ENCODE data around the gene BTF3L4.

BTF3L4 gene

GRCh38 chr1:52032124-52032784 is 23.8 kb upstream of the BTF3L4 start:
- TF ChIP-seq CTCF (IDR thresholded peaks at IDR 0.05; ENCODE audit: insufficient read depth, missing control alignments), result no peak
- FAIRE-seq (no peak), DNase-seq (ENCODE audit: insufficient read length, low spot score) (no peak)

- no peak for TF ChIP-seq CTCF (IDR thresholded peaks at IDR 0.05; ENCODE audit: insufficient read depth, missing control alignments)
- no peak for DNase-seq (ENCODE audit: insufficient read length, low spot score)
- FAIRE-seq, result no peak
Observed at GRCh38 chr1:52032785-52033131, 23.3 kb upstream of the BTF3L4 start.

- FAIRE-seq, result no peak
- peak; percentile 77 for DNase-seq (ENCODE audit: insufficient read length, low spot score)
- TF ChIP-seq CTCF (IDR thresholded peaks at IDR 0.05; ENCODE audit: insufficient read depth, missing control alignments), result no peak
Observed at GRCh38 chr1:52033190-52034049, 22.7 kb upstream of the BTF3L4 start, which contains the start of gene KTI12. Gene KTI12 (minus strand): TSS chr1:52033810. CDS start chr1:52033761, 49 bp downstream.

GRCh38 chr1:52034050-52034384 is 22.1 kb upstream of the BTF3L4 start:
- FAIRE-seq (no peak), DNase-seq (ENCODE audit: insufficient read length, low spot score) (no peak)
- no peak for TF ChIP-seq CTCF (IDR thresholded peaks at IDR 0.05; ENCODE audit: insufficient read depth, missing control alignments)

- DNase-seq (ENCODE audit: insufficient read length, low spot score), result no peak
- no peak for FAIRE-seq
- no peak for TF ChIP-seq CTCF (IDR thresholded peaks at IDR 0.05; ENCODE audit: insufficient read depth, missing control alignments)
Observed at GRCh38 chr1:52037402-52037814, 18.7 kb upstream of the BTF3L4 start.

GRCh38 chr1:52037909-52038308 is 18.2 kb upstream of the BTF3L4 start:
- TF ChIP-seq CTCF (IDR thresholded peaks at IDR 0.05; ENCODE audit: insufficient read depth, missing control alignments), result no peak
- FAIRE-seq (no peak), DNase-seq (ENCODE audit: insufficient read length, low spot score) (no peak)

Data from D721Med (cell line).